Activated gamma-delta T cell treated with anti-CD3 and anti-CD28 coated beads, Interleukin-2, amount 50 U/mL, for 16 hours (primary cell): ENCODE measurements around the gene SMOC2.
"Not testable (repeated sequence)": the region's sequence is repeated elsewhere in the genome, so short reads cannot be mapped to it uniquely, and the experiment has no call there.

Experiments used
- DNase-seq: peaks from one replicate; pipeline ENCODE4 v3.0.0-alpha.2; 2020; ENCODE audit warnings: low read depth

Gene SMOC2

DNA sequence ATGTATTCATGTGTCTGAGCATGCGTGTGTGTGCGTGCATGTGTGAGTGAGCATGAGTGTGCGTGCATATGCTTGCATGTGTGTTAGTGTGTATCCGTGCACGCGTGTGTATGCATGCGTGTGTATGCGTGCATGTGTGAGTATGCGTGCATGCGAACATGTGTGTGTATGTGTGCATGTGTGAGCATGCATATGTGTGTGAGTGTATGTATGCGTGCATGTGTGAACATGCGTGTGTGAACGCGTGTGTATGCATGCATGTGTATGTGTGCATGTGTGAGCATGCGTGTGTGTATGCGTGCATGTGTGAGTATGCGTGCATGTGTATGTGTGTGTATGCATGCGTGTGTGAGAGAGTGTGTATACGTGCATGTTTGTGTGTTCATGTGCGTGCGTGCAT is 77.9 kb downstream of the SMOC2 start:
- no peak for DNase-seq

DNA sequence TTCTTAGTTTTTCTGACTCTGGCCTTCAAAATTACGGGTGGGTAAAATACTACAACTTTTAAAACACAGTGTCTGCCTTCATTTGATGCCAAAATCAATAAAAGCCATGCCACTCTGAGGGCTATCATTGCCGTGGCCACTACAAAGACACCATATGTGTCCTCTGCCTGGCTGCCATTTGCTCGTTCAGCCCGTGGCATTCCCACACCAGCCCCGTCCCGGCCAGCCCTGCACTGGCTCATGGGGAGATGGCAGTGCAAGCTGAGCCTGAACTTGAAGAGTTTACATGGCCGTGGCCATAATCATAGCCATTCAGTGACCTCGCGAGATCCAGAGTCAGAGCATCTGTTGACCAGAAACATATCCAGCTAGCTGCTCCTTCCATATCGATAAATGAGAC is 79.2 kb downstream of the SMOC2 start:
- DNase-seq, result no peak

DNA sequence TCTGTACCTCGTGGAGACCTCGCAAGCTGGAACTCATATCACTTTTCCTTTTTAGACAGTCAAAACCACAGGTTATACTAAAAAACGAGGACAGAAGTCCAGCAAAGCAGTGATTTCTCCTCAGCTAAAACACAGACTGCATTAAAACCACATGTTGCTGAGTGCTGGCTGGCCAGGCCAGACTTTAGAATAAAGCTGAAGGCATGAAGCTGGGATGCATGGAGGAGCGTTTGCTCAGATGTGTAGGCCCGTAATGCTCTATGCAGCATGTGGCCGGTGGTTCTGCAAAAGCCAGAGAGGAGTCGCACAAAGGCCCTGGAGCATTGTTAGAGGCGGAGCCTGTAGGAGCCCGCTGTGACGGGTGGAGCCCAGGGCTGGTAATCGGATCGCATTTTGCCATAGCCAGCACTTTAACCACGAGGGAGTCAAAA is 83.6 kb downstream of the SMOC2 start:
- DNase-seq, result no peak

DNA sequence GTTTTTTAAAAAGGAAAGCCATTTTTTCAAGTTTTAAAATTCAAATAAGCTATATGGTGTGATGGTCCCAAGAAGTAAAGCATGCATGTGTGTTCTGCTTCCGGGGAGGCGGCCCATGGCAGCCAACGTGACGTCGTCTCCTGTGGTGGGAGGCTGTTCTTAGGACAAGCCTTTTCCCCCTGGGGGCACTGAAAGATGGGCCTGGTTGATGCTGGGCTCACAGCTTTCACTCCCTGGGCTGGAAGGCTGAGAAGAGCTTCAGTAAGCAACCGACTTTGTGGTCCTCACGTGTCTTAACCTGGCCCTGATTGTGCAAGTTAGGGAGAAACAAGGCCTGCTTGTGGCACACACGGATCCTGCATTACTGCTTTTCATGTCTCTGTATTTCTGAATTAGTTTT is 84.1 kb downstream of the SMOC2 start:
- no peak for DNase-seq

DNA sequence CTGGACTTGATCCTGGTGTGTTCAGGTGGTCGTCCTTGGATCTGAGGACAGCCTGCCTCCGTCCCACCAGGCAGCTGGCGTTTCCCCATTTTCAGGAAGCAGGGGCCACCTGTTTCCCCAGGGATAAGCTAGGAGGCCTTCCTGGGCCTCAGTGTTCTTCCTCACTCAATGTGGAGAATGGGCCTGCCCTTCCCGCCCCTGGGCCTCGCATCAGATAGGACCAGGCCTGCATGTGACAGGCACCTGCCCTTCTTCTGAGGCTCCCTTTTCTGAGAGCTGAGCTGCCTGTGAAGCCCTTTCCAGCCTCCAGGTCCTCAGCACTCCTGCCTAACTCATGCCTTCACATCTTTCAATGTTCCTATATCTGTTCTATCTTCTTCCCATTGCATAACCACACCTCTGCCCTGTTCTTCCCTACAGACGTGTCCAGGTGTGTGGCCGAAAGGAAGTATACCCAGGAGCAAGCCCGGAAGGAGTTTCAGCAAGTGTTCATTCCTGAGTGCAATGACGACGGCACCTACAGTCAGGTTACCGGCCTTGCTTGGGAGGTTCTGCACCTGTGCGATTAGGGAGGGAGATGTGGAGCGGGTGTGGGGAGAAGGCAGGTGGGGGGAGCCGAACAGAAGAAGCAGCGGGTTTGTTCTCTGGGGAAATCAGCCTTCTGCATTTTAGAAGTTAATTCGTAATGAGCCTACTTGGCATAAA is 85.1 kb downstream of the SMOC2 start:
- DNase-seq, result no peak

DNA sequence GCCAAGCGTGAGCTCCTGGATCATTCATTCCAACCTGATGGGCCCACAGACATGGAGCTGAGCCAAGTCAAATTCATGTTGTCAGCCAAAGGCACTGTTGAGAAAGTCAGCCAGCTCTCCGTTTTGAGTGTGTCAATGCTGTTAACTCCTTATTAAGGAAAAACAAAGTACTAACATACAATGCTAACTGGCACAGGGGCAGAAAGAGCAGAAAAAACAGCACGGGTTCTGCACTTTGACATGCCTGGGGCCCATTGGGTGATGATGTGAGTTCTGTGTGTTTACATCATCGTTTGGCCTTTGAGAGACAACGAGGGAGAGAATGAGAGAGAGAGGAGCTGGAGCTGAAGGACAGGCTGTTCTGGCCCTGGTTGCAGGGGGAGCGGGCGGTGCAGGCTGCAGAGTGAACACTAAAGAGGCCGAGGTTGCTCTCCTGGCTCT is 85.9 kb downstream of the SMOC2 start:
- no peak for DNase-seq

DNA sequence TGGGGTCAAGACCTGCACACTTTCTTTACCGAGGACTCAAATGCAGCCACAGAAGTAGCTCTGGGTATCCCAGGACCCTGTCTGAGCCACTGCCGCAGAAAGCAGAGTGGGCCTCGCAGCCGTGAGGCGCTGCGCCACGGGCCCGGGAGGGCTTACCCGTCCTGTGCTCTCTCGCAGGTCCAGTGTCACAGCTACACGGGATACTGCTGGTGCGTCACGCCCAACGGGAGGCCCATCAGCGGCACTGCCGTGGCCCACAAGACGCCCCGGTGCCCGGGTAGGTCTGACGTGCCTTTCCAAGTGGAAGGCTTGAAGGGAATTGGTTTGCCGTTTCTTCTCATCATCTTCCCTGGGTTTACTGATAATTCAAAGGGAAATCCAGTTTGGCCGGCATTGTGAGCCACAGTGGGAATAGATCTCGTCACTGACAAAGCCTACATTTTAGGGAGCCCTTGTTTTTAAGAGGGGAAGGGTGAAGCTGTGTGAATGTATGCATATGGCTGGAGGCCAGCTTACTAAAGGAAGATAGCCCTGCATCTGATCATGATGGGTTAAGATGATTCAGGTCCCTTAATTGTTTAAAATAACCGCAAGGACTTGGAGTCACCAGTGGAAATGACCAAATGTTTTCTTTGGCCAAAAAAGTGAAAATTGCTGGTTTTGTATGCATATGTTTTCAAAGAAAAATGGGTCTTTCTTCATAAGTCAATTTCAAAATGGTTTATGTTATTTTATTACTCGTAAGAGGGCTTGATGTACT is 86.6 kb downstream of the SMOC2 start:
- no peak for DNase-seq

DNA sequence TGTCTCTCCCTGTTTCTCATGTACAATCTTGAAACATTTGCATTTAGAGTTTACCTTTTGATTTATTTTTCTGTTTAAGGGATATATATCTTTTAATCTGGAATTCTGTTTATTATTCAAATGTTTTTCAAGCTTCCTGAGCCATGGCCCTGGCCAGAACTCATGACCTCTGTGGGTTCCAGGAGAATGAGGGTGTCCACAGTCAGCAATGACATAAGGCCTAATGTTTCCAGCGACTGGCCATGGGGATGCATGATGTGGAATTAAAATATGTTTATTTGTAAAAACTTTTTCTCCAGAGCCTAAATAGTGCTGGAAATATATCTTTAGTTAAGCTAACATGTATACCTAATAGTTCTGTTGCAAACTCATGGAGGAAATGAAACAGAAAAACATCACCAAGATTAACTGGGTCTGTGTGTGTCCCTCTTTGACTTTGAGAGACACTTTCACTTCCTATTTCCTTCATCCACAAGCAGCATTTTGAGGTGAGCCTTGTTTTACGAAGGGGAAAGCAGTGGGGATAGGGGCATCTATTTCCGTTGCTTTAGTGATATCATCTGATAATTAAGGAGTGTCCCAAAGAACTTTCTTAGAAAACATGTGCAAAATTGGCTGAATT is 87.6 kb downstream of the SMOC2 start:
- no peak for DNase-seq

DNA sequence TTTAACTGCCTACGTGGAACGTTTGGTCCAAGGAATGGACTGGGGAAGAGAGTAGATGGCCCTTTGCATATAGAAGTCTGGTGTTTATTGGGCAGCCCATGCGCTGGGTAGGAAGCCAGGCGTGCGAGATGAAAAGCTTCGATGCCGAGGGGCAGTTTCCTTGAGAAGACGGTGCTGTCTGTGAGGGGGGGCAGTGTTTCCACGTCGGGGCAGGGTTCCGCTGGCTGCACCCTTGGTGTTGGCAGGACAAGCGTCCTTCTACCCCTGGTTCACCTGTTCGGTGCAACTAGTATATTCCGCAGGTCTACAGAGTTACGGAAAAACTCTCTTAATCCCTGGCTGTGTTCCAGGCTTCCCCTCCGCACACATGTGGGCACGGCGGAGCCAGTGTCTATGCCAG is 88.2 kb downstream of the SMOC2 start:
- no peak for DNase-seq

DNA sequence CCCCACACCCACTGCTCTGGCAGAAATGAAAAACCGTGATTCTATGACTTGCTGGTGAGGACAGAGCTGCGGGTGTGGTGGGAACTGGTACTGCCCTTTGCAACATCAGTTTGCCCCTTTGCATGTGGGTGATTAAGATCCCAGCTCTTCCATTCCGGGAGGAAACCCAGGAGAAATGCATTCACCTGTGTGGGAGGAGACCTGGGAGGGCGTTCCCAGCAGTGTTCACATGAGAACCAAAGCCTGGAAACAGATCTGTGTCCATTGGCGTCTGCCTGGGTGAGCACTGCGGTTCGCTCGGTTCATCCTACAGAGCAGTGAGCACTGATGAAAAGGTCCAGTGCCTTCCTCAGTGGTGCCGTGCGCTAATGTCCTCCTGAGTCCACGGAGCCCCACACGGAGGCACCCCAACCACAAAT is 89.7 kb downstream of the SMOC2 start:
- DNase-seq, result no peak

DNA sequence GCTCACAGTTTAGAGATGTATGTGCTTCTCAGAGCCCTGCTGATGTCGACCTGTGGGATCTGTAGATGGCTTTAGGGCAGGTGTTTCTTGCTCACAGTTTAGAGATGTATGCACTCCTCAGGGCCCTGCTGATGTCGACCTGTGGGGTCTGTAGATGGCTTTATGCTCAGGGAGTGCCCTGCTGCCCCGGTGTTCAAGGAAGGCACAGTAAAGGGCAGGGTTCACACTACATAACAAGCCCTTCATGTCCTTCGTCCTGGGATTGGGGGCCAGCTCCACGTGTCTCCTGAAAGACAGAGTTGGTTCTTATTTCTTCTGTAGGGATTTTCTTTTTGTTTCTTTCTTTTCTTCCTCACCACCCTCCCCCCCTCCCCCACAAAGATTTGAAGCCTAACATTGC is 91.1 kb downstream of the SMOC2 start:
- DNase-seq, result no peak

DNA sequence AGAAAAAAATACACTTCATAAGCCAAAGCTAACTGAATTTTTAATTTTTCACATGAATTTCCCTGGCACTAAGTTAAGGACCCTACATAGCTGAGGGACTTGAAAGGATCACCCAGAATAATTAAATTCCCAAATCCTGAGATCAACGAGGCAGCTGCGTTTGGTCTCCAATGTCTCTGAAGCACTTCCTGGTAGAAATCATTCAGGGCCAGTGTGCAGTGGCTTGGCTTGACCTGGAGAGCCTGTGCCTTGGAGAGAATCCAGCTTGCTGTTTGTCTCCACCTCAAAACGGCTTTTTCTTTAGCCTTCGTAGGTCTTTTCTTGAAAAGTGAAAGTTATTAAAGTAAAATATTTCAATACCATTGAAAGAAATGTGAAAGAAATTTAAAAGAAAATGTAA is 92.4 kb downstream of the SMOC2 start:
- DNase-seq, result no peak

DNA sequence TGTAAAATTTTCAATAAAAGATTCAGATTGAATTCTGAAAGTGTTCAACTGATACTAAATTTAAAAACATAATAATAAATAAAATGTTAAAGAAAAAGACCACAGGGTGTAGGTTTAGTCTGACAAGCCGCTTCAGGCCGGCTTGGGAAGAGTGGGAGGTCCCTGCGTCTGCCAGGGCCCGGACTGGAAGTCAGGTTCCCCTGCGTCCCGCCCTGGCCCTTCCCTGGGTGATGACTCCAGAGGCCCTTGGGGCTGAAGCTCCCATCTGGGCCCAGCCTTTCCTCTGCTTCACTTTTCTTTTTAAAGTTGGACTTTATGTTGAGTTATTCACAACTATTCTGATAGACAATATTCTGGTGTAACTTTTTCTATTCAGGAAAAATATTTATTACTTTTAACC is 93.3 kb downstream of the SMOC2 start:
- no peak for DNase-seq

DNA sequence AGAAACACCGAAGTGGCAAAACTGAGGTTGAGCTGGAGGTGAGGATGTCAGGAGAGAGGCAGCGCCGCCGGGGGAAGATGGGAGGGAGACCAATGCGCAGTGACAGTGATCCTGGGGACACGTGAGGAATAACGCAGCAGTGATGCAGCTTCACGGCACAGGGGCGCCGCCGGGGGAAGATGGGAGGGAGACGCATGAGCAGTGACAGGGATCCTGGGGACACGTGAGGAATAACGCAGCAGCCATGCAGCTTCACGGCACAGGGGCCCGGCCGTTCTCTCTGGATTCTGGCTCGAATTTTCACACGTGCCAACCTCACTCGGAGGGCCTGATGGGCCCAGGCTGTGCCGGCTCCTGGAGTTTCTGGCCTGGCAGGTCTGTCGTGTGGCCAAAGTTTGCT is 94.7 kb downstream of the SMOC2 start:
- DNase-seq, result no peak

DNA sequence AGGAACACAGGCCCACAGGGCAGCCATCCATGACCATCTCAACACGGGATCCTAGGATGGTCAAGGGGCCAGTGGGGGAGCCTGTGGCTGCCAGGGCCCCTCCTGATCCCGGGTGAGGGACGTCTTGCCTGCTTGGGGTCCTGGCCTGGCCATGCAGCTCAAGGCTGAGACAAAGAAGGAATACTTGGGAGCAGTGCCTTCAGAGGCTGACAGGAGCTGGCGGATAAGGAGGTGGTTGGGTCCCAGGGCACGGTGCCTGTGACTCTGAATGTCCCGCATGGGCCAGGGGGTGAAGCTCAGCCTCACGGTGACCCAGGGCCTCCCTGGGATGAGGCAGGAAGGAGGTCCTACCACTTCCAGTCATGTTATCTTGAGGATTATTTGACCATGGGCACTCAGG is 95.2 kb downstream of the SMOC2 start:
- DNase-seq, result no peak

DNA sequence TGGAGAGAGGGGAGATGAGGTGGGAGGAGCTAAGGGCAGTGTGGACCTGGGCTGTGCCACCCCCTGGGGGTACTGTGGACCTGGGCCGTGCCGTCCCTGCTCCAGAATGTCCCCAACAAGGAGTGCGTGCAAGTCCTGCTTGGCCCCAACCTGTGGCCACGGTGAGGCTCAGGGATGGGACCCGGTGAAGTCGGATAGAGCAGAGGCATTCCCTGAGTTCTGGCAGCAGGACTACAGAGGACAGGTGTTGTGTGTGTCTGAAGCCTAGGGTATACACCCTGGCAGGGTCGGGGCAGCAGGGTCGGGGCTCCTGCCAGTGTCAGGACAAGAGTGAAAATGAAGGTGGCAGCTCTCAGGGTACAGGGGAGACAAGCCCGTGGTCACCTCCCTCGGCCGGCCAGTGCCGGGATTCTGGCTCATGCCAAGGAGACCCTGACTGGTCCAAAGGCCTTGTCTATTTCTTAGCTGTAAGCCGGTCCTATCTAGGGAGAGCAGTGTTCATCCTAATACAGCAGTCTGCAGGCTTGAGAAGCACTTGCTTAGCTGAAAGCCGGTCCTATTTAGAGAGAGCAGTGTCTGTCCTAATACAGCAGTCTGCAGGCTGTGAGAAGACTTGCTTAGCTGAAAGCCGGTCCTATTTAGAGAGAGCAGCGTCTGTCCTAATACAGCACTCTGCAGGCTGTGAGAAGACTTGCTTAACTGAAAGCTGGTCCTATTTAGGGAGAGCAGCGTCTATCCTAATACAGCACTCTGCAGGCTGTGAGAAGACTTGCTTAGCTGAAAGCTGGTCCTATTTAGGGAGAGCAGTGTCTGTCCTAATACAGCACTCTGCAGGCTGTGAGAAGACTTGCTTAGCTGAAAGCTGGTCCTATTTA is 95.9 kb downstream of the SMOC2 start:
- no peak for DNase-seq

DNA sequence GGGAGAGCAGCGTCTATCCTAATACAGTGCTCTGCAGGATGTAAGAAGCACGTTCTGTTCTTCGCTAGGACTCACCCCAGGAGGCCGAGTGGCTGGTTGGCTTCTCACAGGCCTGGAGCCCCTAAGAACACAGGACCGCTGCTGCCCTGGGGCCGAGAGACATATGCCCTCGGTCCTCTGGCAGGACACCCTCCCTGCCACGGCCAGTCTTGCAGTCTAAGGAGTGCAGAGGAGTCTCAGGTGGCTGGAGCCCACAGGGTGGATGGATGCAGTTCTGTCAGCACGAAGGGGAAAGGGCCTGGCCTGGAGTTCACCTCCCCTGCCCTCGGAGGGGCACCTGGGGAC is 96.5 kb downstream of the SMOC2 start:
- DNase-seq, result no peak

DNA sequence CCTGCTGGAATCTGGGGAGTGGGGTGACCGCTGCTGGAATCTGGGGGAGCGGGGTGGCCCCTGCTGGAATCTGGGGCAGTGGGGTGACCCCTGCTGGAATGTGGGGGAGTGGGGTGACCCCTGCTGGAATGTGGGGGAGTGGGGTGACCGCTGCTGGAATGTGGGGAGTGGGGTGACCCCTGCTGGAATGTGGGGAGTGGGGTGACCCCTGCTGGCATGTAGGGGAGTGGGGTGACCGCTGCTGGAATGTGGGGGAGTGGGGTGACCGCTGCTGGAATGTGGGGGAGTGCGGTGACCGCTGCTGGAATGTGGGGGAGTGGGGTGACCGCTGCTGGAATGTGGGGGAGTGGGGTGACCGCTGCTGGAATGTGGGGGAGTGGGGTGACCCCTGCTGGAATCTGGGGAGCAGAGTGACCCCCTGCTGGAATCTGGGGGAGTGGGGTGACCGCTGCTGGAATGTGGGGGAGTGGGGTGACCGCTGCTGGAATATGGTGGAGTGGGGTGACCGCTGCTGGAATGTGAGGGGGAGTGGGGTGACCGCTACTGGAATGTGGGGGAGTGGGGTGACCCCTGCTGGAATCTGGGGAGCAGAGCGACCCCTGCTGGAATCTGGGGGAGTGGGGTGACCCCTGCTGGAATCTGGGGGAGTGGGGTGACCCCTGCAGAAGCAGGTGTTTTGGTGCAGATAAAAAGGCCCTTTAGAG is 97.4 kb downstream of the SMOC2 start:
- not testable (repeated sequence) for DNase-seq

DNA sequence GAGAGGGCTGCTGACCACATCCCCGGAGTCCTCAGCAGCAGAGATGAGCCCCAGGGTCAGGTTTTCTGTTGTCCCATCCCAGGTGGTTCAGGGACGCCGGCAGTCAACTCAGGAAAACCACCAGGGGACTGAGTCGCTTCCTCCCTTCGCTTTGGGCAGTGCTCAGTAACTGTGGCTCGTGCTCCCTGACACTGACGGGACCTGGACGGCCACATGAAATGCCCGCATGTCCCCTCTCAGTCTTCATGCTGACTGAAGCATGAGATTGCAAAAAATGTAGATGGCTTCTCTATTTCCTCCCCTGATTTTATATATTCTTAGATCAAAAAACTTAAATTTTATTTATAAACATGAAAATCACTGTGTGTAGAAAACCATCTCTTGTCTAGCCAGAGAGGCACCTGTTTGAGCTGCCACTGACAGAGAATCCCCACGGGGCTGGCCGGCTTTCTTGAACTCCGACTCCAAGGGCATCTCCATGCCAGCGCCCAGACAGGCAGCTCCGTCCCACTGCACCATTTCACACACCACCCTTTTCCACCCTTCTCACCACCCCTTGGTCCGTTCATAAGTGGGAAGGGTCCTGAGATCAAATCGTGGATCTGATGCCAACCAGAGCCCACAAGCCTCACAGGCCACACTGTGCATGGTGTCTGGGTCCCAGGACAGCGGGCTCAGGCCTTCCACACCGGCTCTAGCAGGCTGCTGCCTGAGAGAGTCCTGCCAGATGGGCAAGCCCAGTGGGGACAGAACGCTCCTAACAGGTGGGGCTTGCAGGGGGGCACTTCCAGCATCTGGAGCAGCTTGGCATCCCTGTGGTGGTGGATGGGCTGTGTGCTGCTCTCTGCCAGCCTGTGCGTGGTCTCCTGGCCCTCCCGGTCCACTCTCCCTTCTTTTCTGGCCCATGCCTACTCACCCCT is 98.2 kb downstream of the SMOC2 start:
- no peak for DNase-seq

DNA sequence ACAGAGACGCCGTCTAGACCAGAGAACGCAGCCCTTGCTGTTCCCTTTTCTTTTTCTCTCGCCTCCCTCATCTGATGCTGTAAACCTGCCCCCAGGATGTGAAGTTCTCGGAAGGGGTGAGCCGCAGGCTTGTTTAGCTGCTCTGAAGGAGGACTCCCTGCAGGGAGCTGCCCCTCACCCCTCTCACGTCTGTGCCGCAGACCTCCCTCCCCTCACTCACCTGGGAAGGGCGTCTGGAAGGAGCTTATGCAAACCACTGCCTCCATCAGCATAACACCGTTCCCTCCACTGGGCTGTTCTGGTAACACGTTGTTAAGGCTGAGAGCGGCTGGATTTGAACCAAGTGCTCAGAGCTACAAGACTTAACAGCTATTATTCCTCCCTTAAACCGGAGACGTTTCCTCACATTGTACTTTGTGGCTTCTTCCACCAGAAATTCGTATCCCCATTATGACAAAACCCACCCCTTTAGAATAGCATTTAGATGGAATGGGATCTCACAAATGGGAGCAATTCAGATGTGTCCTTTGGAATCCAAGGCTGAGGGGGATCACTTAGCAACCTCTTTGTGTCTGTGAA is 99.8 kb downstream of the SMOC2 start:
- no peak for DNase-seq
